ENCODE results near the gene ASB16. TPM values are rescaled to one million over a fixed set of nuclear protein-coding genes. Genes with fewer than 3 reads are reported as not detected.
A peak's percentile ranks its signal among the peaks of the same experiment; 100 is the strongest.

The ASB16 gene
- total RNA-seq, 3 donors from 2014 or later (not counting 1 experiment from before 2014, with no cell fraction given) = not detected

DNA sequence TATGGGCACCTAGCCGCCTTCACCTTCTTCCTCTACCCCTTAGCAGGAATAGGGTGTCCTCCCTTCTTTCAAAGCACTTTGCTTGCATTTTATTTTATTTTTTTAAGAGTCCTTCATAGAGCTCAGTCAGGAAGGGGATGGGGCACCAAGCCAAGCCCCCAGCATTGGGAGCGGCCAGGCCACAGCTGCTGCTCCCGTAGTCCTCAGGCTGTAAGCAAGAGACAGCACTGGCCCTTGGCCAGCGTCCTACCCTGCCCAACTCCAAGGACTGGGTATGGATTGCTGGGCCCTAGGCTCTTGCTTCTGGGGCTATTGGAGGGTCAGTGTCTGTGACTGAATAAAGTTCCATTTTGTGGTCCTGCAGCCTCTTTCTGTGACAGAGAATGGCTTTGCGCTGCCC, 20.9 kb downstream of the ASB16 start:
- Histone ChIP-seq H3K27ac (ENCODE audit: low read length) (no peak overlapping the region), H3K4me3 (ENCODE audit: low read length) (no peak overlapping the region), H3K36me3 (ENCODE audit: control insufficient read depth, insufficient read depth, low read length) (peaks cover 39% of the 10 kb centered on the region), H3K9me3 (ENCODE audit: control insufficient read depth, insufficient read depth, low read length) (no peaks in the 10 kb centered on the region), H3K4me1 (ENCODE audit: control insufficient read depth, insufficient read depth, low read length) (peaks cover 13% of the 10 kb centered on the region), H3K27me3 (ENCODE audit: control insufficient read depth, insufficient read depth, low read length) (no peaks in the 10 kb centered on the region)
- no peak for DNase-seq
- Mint-ChIP-seq H3K4me3 (no peak overlapping the region), H3K4me1 (peaks cover 18 to 29% of the 10 kb centered on the region in 2 donors), H3K36me3 (no peaks in the 10 kb centered on the region), H3K9me3 (no peaks in the 10 kb centered on the region), H3K27me3 (ENCODE audit: low read depth in 2 of 2) (no peaks in the 10 kb centered on the region), H3K27ac (peak overlapping the region; percentile 3 to 68)
- intact Hi-C loops (cut with micrococcal nuclease) = no loop called here
- ATAC-seq = no peak
- WGBS (ENCODE audit: insufficient coverage) = 96% methylated on average over 5 of the region's 5 CpGs
- TF ChIP-seq, protein P1, sequence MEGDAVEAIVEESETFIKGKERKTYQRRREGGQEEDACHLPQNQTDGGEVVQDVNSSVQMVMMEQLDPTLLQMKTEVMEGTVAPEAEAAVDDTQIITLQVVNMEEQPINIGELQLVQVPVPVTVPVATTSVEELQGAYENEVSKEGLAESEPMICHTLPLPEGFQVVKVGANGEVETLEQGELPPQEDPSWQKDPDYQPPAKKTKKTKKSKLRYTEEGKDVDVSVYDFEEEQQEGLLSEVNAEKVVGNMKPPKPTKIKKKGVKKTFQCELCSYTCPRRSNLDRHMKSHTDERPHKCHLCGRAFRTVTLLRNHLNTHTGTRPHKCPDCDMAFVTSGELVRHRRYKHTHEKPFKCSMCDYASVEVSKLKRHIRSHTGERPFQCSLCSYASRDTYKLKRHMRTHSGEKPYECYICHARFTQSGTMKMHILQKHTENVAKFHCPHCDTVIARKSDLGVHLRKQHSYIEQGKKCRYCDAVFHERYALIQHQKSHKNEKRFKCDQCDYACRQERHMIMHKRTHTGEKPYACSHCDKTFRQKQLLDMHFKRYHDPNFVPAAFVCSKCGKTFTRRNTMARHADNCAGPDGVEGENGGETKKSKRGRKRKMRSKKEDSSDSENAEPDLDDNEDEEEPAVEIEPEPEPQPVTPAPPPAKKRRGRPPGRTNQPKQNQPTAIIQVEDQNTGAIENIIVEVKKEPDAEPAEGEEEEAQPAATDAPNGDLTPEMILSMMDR (IDR thresholded peaks at IDR 0.05) = no peak

DNA sequence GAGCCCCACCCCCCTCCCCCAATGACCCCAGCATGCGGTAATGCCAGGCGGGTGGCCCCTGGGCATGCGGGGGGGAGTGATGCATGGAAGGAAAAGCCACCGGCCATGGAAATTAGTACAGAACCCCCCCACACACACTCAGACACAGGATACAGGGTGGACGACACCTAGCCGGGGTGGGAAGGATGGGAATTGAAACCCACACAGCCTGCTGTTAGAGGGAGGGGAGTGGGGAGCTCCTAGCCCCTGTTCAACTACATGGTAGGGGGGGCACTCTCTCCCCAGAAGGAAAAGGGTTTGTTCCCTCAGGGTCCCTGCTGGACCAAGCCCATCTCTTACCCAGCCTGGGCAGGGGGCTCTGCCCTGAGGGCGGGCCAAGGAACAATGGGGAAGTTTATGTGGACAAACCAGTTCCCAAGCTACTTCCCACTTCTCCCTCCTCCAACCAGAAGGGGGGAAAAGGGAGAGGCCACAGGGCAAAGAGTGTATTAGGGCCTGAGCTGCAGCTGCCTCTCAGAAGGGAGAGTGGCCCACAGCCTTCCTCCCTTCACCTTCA, 21.5 kb downstream of the ASB16 start:
- H3K9me3 ChIP-seq (ENCODE audit: control insufficient read depth, insufficient read depth, low read length) = no peaks in the 10 kb centered on the region
- peaks cover 42% of the 10 kb centered on the region for H3K36me3 ChIP-seq (ENCODE audit: control insufficient read depth, insufficient read depth, low read length)
- H3K4me1 Mint-ChIP-seq = peaks cover 13 to 24% of the 10 kb centered on the region in 2 donors
- no CpG with 5 or more reads among the region's 7 CpGs for WGBS (ENCODE audit: insufficient coverage)
- DNase-seq (no peak), ATAC-seq (no peak)
- no peaks in the 10 kb centered on the region for H3K27me3 Mint-ChIP-seq (ENCODE audit: low read depth in 2 of 2)
- H3K36me3 Mint-ChIP-seq = no peaks in the 10 kb centered on the region
- H3K4me1 ChIP-seq (ENCODE audit: control insufficient read depth, insufficient read depth, low read length) = peaks cover 13% of the 10 kb centered on the region
- TF ChIP-seq, protein P1 (IDR thresholded peaks at IDR 0.05) = no peak
- H3K4me3 ChIP-seq (ENCODE audit: low read length) = no peak overlapping the region
- no peaks in the 10 kb centered on the region for H3K9me3 Mint-ChIP-seq
- H3K27me3 ChIP-seq (ENCODE audit: control insufficient read depth, insufficient read depth, low read length) = no peaks in the 10 kb centered on the region
- intact Hi-C loops (cut with micrococcal nuclease) = no loop called here
- H3K27ac Mint-ChIP-seq = no peak overlapping the region
- no peak overlapping the region for H3K4me3 Mint-ChIP-seq
- no peak overlapping the region for H3K27ac ChIP-seq (ENCODE audit: low read length)

DNA sequence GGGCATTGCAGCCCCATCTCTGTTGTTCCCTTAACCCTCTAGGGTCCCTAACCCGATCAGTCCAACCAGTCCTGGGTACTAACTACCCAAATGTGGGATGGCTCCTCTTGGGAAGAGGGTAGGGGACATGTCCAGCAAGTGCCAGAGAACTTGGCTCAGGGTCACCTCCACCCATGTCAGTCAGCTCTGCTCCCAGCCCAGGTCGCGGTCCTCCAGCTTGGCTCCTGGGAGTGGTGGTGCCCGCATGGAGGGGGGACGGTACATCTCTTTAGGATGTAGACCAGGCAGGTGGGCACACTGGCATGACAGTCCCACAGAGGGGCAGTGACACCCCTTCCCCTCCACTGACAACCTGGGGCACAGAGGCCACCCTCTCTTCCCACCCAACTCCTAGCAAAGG, 22.2 kb downstream of the ASB16 start:
- H3K27me3 ChIP-seq (ENCODE audit: control insufficient read depth, insufficient read depth, low read length) = no peaks in the 10 kb centered on the region
- peaks cover 46% of the 10 kb centered on the region for H3K36me3 ChIP-seq (ENCODE audit: control insufficient read depth, insufficient read depth, low read length)
- Mint-ChIP-seq H3K4me1 (peaks cover 10 to 25% of the 10 kb centered on the region in 2 donors), H3K27me3 (ENCODE audit: low read depth in 2 of 2) (no peaks in the 10 kb centered on the region), H3K9me3 (no peaks in the 10 kb centered on the region), H3K27ac (no peak overlapping the region), H3K4me3 (no peak overlapping the region), H3K36me3 (no peaks in the 10 kb centered on the region)
- peaks cover 14% of the 10 kb centered on the region for H3K4me1 ChIP-seq (ENCODE audit: control insufficient read depth, insufficient read depth, low read length)
- TF ChIP-seq, protein P1 (IDR thresholded peaks at IDR 0.05) = no peak
- no peak for ATAC-seq
- H3K27ac ChIP-seq (ENCODE audit: low read length) = no peak overlapping the region
- intact Hi-C loops (cut with micrococcal nuclease) = no loop called here
- no peak for DNase-seq
- H3K4me3 ChIP-seq (ENCODE audit: low read length) = no peak overlapping the region
- 98% methylated on average over 5 of the region's 5 CpGs for WGBS (ENCODE audit: insufficient coverage)
- H3K9me3 ChIP-seq (ENCODE audit: control insufficient read depth, insufficient read depth, low read length) = no peaks in the 10 kb centered on the region

Data from natural killer cell (primary cell).